ENCODE results near the gene CILP. TPM values are rescaled to one million over a fixed set of nuclear protein-coding genes. Genes with fewer than 3 reads are reported as not detected.

The CILP gene
- total RNA-seq, 1 donor from 2014 or later: 129 TPM

- DNase-seq (ENCODE audit: extremely low spot score in 2 of 2): no peak
- H3K36me3 ChIP-seq: peaks cover 0 to 52% of the 10 kb centered on the region in 2 donors
- H3K9me3 ChIP-seq: no peaks in the 10 kb centered on the region
These were observed 39.8 kb downstream of the CILP start for GRCh38 chr15:65171428-65171827.

GRCh38 chr15:65165875-65166274 lies 45.4 kb downstream of the CILP start:
- Histone ChIP-seq H3K4me3 (no peak overlapping the region), H3K27ac (no peak overlapping the region), H3K9me3 (no peaks in the 10 kb centered on the region), H3K4me1 (peaks cover 19% of the 10 kb centered on the region), H3K36me3 (peaks cover 0 to 54% of the 10 kb centered on the region in 2 donors), H3K27me3 (no peaks in the 10 kb centered on the region)
- no peak for DNase-seq (ENCODE audit: extremely low spot score in 2 of 2)
- TF ChIP-seq POLR2AphosphoS5 (IDR thresholded peaks at IDR 0.05; ENCODE audit: insufficient read depth in 1 of 2, low read depth in 1 of 2): no peak
- no peak for TF ChIP-seq POLR2A (IDR thresholded peaks at IDR 0.05)
- no peak for TF ChIP-seq CTCF (IDR thresholded peaks at IDR 0.05)
- intact Hi-C loops (cut with DNase I): no loop called here

More at GRCh38 chr15:65171428-65171827, 39.8 kb downstream of the CILP start:
- H3K4me1 ChIP-seq: no peaks in the 10 kb centered on the region
- H3K27ac ChIP-seq: no peak overlapping the region
- H3K4me3 ChIP-seq: no peak overlapping the region
- H3K27me3 ChIP-seq: no peaks in the 10 kb centered on the region
- TF ChIP-seq CTCF (IDR thresholded peaks at IDR 0.05): no peak
- peak in 1 of 2 donors; percentile 29 for TF ChIP-seq POLR2AphosphoS5 (IDR thresholded peaks at IDR 0.05; ENCODE audit: insufficient read depth in 1 of 2, low read depth in 1 of 2)
- no peak for TF ChIP-seq POLR2A (IDR thresholded peaks at IDR 0.05)
- intact Hi-C loops (cut with DNase I): no loop called here

DNA sequence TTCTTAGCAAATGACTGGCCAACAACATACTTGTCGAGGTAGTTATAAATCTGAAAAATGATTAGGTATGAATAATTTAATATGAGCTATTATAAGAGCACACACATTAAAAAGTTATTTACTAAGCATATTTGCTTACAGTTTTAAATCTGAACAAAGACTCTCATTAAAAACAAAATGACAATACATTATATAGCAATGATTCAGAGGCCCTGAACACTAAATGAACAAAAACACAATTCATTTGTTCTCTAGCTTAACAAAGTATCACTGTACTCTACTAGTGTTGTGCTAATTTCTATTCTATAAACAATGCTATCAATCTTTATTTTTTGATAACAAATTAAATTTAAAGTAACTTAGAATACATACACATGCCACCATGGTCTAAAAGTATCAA lies 47.1 kb downstream of the CILP start:
- TF ChIP-seq CTCF (IDR thresholded peaks at IDR 0.05) (no peak), POLR2AphosphoS5 (IDR thresholded peaks at IDR 0.05; ENCODE audit: insufficient read depth in 1 of 2, low read depth in 1 of 2) (no peak), POLR2A (IDR thresholded peaks at IDR 0.05) (no peak)
- peaks cover 0 to 42% of the 10 kb centered on the region in 2 donors for H3K36me3 ChIP-seq
- intact Hi-C loops (cut with DNase I): no loop called here
- no peak overlapping the region for H3K27ac ChIP-seq
- DNase-seq (ENCODE audit: extremely low spot score in 2 of 2): no peak
- no peaks in the 10 kb centered on the region for H3K9me3 ChIP-seq
- peaks cover 19% of the 10 kb centered on the region for H3K4me1 ChIP-seq
- H3K27me3 ChIP-seq: no peaks in the 10 kb centered on the region
- H3K4me3 ChIP-seq: no peak overlapping the region

DNA sequence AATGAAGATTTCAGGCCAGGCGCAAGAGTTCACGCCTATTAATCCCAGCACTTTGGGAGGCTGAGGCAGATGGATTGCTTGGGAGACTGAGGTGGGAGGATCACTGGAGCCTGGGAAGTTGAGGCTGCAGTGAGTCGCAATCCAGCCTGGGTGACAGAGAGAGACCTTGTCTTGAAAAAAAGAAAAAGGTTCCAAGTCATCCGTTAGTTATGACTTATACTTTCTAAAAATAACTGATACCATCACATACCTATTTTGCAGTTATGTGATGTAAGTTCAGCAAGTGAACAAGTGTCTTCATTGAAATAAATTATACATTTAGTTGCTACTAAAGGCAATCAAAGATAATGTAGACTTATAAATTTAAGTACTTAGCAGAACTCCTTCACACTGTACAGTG lies 48.2 kb downstream of the CILP start:
- Histone ChIP-seq H3K9me3 (no peaks in the 10 kb centered on the region), H3K4me1 (peaks cover 19% of the 10 kb centered on the region), H3K27me3 (no peaks in the 10 kb centered on the region), H3K27ac (no peak overlapping the region), H3K36me3 (peaks cover 0 to 45% of the 10 kb centered on the region in 2 donors), H3K4me3 (no peak overlapping the region)
- intact Hi-C loops (cut with DNase I): no loop called here
- DNase-seq (ENCODE audit: extremely low spot score in 2 of 2): no peak
- no peak for TF ChIP-seq CTCF (IDR thresholded peaks at IDR 0.05)
- no peak for TF ChIP-seq POLR2A (IDR thresholded peaks at IDR 0.05)
- TF ChIP-seq POLR2AphosphoS5 (IDR thresholded peaks at IDR 0.05; ENCODE audit: insufficient read depth in 1 of 2, low read depth in 1 of 2): no peak

DNA sequence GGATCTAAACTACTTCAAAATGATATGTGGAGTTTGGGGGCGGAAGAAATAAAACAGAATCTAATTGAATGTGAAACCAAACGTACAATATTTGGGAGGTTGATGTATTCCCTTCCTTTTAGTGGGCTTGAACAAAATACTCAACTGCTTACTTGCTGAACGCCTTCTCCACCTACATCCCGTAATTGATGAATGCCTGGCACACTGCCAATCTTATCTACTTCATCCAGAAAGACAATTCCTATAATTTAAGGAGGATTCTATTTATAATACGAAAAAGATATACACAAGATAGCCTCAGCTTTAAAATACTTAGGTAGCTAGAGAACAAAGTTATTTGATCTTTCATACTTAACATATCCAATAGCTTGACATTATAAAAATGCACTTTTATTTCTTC lies 54.6 kb downstream of the CILP start:
- Histone ChIP-seq H3K27me3 (no peaks in the 10 kb centered on the region), H3K9me3 (no peaks in the 10 kb centered on the region), H3K27ac (no peak overlapping the region), H3K36me3 (peaks cover 0 to 71% of the 10 kb centered on the region in 2 donors), H3K4me1 (peaks cover 3% of the 10 kb centered on the region), H3K4me3 (no peak overlapping the region)
- no peak for TF ChIP-seq POLR2A (IDR thresholded peaks at IDR 0.05)
- TF ChIP-seq CTCF (IDR thresholded peaks at IDR 0.05): no peak
- no peak for TF ChIP-seq POLR2AphosphoS5 (IDR thresholded peaks at IDR 0.05; ENCODE audit: insufficient read depth in 1 of 2, low read depth in 1 of 2)
- no peak for DNase-seq (ENCODE audit: extremely low spot score in 2 of 2)
- intact Hi-C loops (cut with DNase I): no loop called here

All from vagina (tissue), 2 donors.